NCI-H1436 treated with DMSO at 0.1 percent for 48 hours (cell line): ENCODE data around the gene PNPLA8.
A peak's percentile ranks its signal among the peaks of the same experiment; 100 is the strongest.

ENCODE experiments used
- DNase-seq: peaks from one replicate; lab custom pipeline; 2025; lab: John Stamatoyannopoulos, UW

The PNPLA8 gene

GRCh38 chr7:108442039-108442568 is 83.8 kb downstream of the PNPLA8 start:
- DNase-seq: peak; percentile 32

DNA sequence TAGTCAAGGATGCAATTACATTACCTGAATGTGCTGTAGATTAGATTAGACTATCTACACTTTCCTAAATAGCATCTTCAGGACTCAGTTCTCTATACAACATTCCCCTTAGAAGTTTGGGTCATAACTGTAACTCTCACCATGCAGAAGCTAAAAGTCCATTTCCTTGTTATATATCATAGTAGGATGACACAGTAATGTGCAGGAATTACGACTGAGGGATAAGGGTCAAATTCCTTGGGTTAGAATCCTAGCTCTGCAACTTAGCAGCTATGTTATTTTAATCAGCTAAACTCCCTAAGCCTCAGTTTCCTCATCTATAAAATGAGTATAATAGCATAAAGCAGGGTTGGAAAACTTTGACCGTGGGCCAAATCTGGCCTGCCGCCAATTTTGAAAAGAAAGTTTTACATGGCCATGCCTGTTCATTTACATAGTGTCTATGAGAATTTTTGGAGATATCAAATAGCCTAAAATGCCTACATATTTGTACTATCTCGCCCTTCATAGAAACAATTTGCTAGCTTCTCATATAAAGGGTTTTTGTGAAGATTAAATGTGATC is 84.5 kb downstream of the PNPLA8 start:
- DNase-seq: no peak

DNA sequence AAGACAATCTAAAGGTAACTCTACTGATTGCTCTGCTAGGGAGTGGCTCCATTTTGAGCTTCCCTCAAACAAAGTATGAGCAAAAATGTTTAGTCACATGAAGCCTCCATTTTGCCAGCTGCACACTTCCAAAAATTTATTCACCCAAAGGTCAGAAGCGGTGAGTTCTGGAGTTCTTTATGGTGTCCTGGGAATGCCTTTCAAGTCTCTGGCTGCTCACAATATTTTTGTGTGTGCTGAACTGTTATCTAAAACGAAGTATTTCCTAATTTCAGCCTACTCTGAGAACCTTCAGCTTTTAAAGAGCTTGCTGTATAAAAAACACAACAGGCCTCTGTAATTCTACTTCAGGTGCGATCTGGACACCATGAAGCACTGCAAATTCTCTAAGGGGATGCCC is 85.3 kb downstream of the PNPLA8 start:
- no peak for DNase-seq

- no peak for DNase-seq
Measured at GRCh38 chr7:108436906-108437305, 89.0 kb downstream of the PNPLA8 start.

- no peak for DNase-seq
Measured at GRCh38 chr7:108434010-108434409, 91.9 kb downstream of the PNPLA8 start.

DNA sequence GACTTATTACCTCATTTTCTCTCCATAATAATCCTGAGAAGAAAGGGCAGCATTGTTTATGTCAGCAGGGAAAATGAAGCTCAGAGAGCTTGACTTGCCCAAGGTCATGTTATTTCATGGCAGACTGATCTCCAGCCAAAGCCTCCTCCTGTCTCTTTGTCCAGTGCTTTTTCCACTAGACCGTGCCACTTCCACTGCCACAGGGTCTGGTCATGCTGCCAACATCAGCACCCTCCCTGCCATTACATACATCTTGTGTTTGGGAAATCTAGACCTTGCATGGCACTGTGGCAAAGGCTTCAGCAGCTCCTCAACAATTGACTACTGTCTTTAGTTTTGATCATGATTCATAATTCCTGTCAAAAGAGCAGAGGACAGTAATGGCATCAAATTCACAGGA is 94.8 kb downstream of the PNPLA8 start:
- no peak for DNase-seq

- DNase-seq: no peak
Measured at GRCh38 chr7:108430664-108431063, 95.3 kb downstream of the PNPLA8 start.

GRCh38 chr7:108427766-108428165 is 98.2 kb downstream of the PNPLA8 start:
- DNase-seq: no peak

DNA sequence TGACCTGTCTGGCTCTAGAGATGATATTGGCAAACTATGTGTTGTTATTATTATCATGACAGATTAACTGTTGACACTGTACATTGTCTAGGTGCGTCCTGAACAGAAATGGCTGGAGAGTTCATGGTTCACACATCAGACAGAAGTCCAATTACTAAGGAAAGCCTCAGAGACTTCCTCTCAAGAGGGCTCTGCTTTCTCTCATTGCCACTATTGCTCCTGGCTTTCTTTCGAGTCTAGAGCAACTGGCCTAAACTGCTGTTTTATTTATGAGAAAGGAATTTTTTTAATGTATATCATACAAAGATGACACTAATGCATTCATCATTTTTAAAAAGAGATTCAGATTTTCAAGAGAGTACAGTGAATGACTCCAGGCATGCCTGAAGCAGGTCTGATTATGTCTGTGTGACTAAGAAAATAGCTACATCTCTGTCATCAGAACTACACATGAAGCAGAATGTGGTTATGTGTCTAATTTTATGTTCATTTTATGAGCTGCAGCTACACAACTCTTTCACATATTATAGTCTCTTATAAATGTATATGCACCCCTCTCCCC is 100.1 kb downstream of the PNPLA8 start:
- DNase-seq: no peak

DNA sequence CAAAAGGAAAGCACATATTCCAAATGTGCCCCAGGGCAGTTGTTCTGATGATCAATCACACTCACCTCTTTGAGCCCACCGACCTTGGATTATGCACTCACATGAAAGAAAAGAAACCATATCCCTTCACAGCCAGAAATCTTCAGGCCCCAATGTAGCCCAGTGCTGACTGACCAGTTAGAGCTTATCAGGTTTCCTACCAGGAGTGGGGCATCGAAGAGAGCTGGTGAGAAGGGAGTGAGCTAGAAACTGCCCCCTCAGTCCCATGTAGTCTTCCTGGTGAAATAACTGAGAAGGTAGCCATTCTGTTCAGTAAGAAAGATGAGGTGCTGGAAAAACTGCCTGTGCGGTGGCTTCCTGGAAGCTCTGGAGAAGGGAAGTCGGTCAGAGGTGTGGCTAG is 101.9 kb downstream of the PNPLA8 start:
- no peak for DNase-seq

GRCh38 chr7:108423089-108423989 is 102.6 kb downstream of the PNPLA8 start:
- no peak for DNase-seq

- no peak for DNase-seq
Measured at GRCh38 chr7:108421720-108422331, 104.1 kb downstream of the PNPLA8 start.
